GM12801 (cell line): ENCODE data around the gene ATXN7L1.

ENCODE experiments used
- TF ChIP-seq, protein P1 (sequence below): IDR thresholded peaks from one replicate; pipeline ENCODE4 v1.5.1; 2011; ENCODE audit warnings: control low read depth; ENCODE audit not compliant: insufficient read length; ENCODE audit errors: extremely low read depth

Gene ATXN7L1

GRCh38 chr7:105905209-105905909 is 29.0 kb upstream of the ATXN7L1 start:
- TF ChIP-seq, protein P1, sequence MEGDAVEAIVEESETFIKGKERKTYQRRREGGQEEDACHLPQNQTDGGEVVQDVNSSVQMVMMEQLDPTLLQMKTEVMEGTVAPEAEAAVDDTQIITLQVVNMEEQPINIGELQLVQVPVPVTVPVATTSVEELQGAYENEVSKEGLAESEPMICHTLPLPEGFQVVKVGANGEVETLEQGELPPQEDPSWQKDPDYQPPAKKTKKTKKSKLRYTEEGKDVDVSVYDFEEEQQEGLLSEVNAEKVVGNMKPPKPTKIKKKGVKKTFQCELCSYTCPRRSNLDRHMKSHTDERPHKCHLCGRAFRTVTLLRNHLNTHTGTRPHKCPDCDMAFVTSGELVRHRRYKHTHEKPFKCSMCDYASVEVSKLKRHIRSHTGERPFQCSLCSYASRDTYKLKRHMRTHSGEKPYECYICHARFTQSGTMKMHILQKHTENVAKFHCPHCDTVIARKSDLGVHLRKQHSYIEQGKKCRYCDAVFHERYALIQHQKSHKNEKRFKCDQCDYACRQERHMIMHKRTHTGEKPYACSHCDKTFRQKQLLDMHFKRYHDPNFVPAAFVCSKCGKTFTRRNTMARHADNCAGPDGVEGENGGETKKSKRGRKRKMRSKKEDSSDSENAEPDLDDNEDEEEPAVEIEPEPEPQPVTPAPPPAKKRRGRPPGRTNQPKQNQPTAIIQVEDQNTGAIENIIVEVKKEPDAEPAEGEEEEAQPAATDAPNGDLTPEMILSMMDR, result no peak

- TF ChIP-seq, protein P1, result no peak
These were observed 27.7 kb upstream of the ATXN7L1 start for GRCh38 chr7:105904064-105904463.

GRCh38 chr7:105902325-105902911 is 26.0 kb upstream of the ATXN7L1 start:
- TF ChIP-seq, protein P1, result no peak

DNA sequence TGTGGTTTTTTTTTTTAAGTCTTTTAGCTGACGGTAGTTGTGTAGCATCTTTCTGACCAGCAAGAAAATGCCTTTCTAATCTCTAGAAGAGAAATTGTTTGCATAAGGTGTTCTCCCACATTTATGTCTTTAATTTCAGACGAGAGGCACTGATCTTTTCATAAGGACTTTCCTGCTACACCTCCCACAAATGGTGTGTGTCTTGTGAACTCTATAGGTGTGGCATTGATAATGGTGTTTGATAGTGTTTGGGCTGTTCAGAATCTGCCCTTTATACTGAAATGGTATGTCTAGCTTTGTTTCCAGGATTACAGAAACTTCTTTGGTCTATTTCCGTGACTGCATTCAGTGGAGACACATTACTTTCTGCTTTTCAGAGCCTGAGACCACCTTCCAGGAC is 21.6 kb upstream of the ATXN7L1 start:
- TF ChIP-seq, protein P1, result no peak

GRCh38 chr7:105896407-105896911 is 20.1 kb upstream of the ATXN7L1 start:
- TF ChIP-seq, protein P1, result no peak

- TF ChIP-seq, protein P1, result no peak
These were observed 17.7 kb upstream of the ATXN7L1 start for GRCh38 chr7:105894131-105894530.

GRCh38 chr7:105892387-105892786 is 16.0 kb upstream of the ATXN7L1 start:
- TF ChIP-seq, protein P1, result no peak
